G401.6 (cell line): ENCODE measurements around the gene SCD5.

Experiments
- FAIRE-seq: peaks from 2 replicates; lab custom pipeline; 2012; peaks lifted over from hg19 to GRCh38; lab: Jason Lieb, UNC

Gene SCD5

DNA sequence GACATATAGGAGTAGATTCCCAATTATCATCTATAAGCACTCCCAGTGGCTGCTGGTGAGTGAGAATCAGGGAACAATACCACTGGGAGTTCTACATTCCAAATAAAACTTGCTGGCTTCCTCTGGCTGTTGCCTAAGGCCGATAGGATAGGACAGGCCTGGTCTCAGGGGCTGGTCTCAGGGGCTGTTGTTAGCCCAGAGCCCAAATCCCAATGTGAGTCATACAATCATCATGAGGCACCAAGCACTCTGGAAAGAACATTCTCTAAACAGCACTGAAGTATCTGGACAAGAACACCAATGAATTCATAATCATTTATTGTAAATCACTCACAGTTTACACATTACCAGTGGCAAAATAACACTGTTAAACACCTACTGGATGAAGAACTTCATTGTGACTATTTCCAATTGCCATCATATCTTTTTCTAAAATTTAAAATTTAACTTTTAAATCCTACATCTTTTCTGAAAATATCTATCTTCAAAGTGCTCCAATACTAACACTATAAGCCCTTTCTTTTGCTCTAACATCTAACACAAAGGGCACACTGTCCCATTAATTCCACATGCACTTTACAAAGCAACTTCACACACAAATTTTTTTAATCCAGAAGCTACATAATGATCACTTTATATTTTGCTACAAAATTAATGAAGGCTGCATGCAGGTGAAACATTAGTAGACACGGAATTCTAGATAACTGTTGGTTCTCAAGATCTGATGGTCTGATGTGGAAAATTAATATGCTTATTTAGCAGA is 169.2 kb downstream of the SCD5 start:
- no peak for FAIRE-seq

GRCh38 chr4:82626251-82626868 is 172.2 kb downstream of the SCD5 start:
- no peak for FAIRE-seq

DNA sequence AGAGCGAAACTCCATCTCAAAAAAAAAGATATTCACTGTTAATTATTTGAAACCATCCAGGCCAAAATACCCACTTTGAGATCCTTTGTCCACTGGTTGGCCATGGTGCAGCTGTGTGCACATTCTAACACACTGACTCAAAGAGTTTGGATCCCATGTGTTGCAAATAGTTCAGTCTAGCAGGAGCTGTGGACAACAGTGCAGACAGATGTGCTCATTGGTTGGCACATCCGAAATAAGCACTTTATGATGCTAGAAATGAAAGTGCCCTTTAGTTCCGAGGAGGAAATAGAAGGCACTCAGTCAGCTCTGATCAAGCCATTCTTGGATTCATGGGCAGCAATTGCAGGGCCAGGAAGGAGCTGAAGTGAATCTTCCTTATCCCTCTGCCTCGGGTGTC is 173.8 kb downstream of the SCD5 start:
- no peak for FAIRE-seq

- no peak for FAIRE-seq
Observed at GRCh38 chr4:82623121-82623683, 175.4 kb downstream of the SCD5 start.

GRCh38 chr4:82621251-82621650 is 177.3 kb downstream of the SCD5 start:
- FAIRE-seq: no peak

DNA sequence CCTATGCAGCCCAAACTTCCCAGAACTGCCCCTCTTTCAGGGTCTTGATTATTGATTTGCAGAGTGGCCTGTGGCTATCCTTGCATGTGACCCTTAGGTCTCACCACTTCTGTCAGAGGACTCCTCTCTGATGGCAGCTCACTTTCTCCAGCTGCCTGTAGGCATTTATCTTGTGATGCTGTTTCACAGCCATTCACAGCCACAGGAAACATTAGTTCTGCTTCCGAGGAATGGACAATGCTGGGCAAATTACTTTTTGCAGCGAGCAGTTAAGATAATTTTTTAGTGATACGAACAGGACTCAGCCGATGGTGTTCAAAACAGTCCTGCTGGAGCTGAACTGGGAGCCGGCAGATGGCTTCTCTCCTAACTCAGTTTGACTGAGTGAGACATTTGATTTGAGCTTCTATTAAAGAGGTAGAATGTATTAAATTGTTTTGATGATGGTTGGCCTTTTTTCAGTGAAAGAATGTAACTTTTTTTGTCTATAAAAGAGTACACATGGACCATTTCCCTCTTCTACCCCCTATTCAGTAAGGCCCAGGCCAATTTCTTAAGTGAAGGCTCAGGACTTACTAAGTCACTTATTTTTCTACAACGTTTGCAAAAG is 178.4 kb downstream of the SCD5 start:
- FAIRE-seq: no peak

DNA sequence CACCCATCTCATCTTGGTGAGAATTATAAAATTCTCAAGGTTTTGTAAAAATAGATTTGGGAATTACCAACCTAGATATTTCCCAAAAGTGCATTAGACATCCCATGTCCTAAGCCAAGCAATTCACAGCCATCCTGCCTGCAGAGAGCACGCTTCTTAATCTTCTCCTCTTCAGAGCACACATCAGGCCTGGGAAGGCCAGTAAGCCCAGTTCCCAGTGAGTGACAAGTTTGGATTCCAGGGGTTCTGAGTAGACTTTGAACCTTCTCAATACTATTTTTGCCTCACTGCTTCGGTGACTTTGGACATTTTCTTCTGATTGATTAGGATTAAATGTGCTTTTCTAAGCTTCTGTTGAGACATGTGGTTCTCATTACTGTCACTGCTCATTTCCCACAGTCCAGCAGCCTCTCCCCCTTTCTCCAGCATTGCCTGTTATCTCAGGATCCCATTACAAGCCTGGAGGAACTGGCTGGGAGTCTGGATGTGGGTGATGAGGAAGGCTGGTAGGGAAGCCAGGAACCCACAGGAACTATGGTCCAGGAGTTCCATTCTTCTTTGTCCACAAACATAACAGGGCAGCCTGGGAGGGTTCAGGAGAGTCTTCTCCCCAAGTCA is 180.4 kb downstream of the SCD5 start:
- no peak for FAIRE-seq

- FAIRE-seq: no peak
Observed at GRCh38 chr4:82614838-82615449, 183.7 kb downstream of the SCD5 start.

DNA sequence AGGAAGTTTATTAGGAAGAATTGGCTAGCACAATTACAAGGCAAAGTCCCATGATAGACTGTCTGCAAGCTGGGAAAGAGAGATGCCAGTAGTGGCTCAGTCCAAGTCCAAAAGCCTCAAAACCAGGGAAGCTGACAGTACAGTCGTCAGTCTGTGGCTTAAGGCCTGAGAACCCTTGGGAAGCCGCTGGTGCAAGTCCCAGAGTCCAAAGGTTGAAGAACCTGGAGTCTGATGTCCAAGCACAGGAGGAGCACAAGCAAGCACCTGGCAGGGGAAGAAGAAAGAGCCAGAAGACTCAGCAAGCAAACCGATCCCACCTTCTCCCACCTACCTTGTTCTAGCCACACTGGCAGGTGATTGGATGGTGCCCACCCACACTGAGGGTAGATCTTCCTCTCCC is 185.5 kb downstream of the SCD5 start:
- FAIRE-seq: no peak

- no peak for FAIRE-seq
Observed at GRCh38 chr4:82611982-82612381, 186.6 kb downstream of the SCD5 start.

- FAIRE-seq: no peak
Observed at GRCh38 chr4:82611527-82611926, 187.1 kb downstream of the SCD5 start.

DNA sequence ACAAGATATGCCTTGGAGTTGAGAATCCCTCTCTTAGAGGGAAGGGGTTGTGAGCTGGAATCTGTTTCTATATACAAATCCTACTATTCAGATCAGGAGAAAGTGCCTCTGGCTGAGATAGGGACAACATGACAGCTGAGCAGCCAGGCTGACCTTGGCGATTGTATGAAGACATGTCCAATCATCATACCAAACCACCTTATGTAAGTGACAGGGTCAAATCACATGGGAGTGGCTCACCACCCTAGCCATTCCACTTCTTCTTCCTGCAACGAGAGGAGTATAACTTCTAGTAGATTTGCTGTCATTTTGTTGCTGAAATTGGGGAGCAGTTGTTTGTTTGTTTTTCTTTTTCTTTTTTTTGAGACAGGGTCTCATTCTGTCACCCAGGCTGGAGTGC is 188.6 kb downstream of the SCD5 start:
- no peak for FAIRE-seq

DNA sequence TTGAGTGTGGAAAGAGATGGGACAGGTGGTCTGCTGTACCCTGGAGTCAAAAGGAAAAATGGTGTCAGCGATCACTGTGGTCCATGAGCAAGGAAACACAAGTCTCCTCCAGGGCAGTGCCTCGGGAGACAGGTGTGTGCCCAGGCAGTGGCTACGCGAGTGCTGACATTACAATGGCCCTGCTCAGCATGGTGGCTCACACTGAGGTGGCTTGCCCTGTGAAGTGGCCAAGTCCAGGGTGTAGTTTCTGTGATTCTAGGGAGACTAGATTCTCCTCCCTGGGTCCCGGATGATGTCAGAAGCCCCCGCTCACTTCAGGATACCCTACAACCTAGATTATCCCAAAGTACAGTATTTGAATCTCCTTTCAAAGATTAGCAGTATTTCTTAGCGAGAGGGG is 192.0 kb downstream of the SCD5 start:
- no peak for FAIRE-seq

DNA sequence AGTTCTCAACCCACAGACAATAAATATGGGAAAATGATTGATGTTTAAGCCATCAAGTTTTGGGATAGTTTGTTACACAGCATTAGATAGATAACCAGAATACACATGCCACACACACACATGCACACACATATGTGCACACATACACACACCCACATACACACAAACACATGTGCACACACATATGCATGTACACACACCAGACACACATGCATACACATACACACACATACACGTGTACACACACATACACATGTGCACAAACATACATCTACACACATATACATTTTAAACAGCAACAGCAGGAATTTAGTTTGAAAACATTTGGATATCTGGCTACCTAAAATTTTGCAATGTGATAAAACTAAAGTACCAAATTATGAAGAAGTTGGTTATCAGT is 194.1 kb downstream of the SCD5 start:
- FAIRE-seq: no peak

DNA sequence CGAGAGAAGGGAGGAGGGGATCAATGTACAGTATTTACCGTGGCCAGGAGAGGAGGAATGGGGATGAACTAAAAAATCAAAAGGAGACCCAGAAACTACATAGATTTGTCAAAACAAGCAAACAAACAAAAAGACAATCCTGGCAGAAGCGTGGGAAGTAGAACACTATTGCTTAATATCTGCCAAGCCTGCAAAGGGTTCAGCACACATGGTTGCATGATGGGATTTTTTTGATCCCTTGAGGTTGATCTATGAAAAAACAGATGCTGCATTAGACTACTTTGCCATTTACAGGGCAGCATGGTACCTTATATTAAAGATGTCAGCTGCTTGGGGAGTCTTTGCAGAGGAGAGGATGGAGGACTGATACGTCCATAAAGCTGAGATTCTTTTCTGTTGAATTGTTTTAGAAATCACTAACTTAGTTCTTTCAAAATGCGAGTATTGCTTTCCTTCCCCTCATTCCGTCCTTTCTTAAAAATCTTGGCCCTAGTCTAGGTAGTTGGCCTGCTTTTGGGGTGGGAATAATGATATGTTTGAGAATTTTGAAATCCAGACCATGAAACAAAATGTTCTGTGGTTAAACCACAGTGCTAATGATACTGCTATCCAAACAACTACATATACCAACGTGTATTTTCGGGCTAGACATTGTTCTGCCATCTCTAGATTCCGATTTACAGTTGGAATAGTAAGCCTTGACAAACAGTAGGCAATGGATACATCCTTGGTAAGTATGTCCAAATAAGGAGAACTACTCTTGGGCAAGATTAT is 197.2 kb downstream of the SCD5 start:
- FAIRE-seq: no peak

GRCh38 chr4:82599336-82599735 is 199.3 kb downstream of the SCD5 start:
- FAIRE-seq: no peak

- no peak for FAIRE-seq
Observed at GRCh38 chr4:82594456-82594855, 204.1 kb downstream of the SCD5 start.

DNA sequence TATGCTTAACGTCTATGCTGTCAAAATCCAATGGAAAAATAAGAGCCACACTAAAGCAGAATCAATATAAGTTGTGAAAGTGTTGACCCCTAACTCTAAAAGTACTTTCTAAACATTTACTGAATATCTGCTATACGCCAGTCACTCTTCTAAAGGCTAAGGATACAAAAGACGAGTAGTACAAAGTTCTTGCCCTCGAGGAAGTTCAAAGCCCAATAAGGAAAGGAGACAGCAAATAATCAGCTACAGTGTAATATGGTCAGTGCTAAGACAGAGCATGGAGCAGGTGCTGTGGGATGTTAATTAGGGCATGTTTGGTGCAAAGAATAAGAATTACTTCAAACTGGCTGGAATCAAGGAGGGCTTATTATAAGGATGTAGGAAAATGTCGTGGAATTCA is 205.2 kb downstream of the SCD5 start:
- no peak for FAIRE-seq

DNA sequence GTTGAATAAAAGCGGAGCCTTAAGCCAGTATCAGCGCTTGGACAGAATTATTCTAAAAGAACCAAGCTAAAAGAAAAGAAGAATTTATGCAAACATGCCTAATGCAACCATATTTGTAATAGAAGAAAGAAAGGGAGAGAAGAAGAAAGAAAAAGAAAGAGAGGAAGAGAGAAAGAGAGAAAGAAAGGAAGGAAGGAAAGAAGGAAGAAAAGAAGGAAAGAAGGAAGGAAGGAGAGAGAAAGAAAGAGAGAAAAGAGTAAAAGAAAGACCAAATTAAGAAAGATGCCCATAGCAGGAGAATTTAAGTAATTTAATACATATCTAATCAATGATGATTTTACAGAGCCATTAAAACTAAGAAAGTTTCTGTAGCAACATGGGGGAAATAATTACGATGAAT is 206.0 kb downstream of the SCD5 start:
- FAIRE-seq: no peak

GRCh38 chr4:82591592-82591991 is 207.0 kb downstream of the SCD5 start:
- FAIRE-seq: no peak

DNA sequence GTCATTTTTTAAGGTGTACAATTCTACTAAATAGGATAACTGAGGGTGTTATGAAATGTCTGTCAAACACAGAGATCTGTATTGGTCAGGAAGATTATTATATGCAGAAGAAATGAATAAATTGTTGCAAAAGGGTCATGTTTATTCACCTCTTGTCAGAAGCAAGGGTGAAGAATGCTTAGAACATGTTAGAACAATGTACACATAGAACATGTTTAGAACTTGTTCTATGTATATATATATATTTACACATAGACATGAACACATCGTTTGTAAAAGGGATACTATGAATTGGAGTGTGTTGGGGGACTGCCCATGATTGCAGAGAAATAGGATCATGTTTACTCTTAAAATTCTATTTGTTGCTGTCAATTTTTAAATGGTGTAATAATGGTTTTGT is 208.8 kb downstream of the SCD5 start:
- no peak for FAIRE-seq

GRCh38 chr4:82588771-82589270 is 209.8 kb downstream of the SCD5 start:
- FAIRE-seq: no peak
